OCI-LY7 (cell line): Measurements from ENCODE around the gene BMPR1B.
"Not testable (repeated sequence)": the region's sequence is repeated elsewhere in the genome, so short reads cannot be mapped to it uniquely, and the experiment has no call there.

Source experiments
- EZH2phosphoT487 ChIP-seq: fragments of 200-600 bp; sonication (generic); IDR thresholded peaks from 2 replicates; pipeline ENCODE4 v1.6.1; 2018; ENCODE audit warnings: low read depth, borderline replicate concordance, mild to moderate bottlenecking, mixed run types, antibody characterized with exemption, low read length, moderate library complexity, mixed read lengths
- TF ChIP-seq, protein P1 (sequence below): fragments of 200-600 bp; sonication (generic); conservative IDR thresholded peaks from 2 replicates; pipeline ENCODE4 v1.5.1; 2014; ENCODE audit warnings: mild to moderate bottlenecking, antibody characterized with exemption, low read length, moderate library complexity, mixed read lengths

DNA sequence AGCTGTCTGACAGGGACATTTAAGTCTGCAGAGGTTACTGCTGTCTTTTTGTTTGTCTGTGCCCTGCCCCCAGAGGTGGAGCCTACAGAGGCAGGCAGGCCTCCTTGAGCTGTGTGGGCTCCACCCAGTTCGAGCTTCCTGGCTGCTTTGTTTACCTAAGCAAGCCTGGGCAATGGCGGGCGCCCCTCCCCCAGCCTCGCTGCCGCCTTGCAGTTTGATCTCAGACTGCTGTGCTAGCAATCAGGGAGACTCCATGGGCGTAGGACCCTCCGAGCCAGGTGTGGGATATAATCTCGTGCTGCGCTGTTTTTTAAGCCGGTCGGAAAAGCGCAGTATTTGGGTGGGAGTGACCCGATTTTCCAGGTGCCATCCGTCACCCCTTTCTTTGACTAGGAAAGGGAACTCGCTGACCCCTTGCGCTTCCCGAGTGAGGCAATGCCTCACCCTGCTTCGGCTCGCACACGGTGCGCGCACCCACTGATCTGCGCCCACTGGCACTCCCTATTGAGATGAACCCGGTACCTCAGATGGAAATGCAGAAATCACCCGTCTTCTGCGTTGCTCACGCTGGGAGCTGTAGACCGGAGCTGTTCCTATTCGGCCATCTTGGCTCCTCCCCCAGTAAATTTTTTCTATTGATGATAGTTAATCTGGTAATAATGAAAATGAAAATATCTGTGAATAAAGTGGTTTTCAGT, 83.6 kb downstream of the BMPR1B start:
- TF ChIP-seq, protein P1, sequence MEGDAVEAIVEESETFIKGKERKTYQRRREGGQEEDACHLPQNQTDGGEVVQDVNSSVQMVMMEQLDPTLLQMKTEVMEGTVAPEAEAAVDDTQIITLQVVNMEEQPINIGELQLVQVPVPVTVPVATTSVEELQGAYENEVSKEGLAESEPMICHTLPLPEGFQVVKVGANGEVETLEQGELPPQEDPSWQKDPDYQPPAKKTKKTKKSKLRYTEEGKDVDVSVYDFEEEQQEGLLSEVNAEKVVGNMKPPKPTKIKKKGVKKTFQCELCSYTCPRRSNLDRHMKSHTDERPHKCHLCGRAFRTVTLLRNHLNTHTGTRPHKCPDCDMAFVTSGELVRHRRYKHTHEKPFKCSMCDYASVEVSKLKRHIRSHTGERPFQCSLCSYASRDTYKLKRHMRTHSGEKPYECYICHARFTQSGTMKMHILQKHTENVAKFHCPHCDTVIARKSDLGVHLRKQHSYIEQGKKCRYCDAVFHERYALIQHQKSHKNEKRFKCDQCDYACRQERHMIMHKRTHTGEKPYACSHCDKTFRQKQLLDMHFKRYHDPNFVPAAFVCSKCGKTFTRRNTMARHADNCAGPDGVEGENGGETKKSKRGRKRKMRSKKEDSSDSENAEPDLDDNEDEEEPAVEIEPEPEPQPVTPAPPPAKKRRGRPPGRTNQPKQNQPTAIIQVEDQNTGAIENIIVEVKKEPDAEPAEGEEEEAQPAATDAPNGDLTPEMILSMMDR = not testable (repeated sequence)
- TF ChIP-seq EZH2phosphoT487 = not testable (repeated sequence)
